Ovary (tissue), 9 donors: ENCODE results near the gene CACNA1D. TPM values are rescaled to one million over a fixed set of nuclear protein-coding genes. Genes with fewer than 3 reads are reported as not detected.

Source experiments
- DNase-seq, 5 donors: peaks; one replicate each; pipeline ENCODE4 v3.0.0-alpha.2; 2019 to 2020
- H3K27ac ChIP-seq, 2 donors: fragments of 200-600 bp; one replicate each; pipeline versions ENCODE4 v1.5.1 to v1.8.0; 2019 to 2022
- H3K27me3 ChIP-seq: fragments of 200-600 bp; one replicate; pipeline ENCODE4 v1.8.0; 2022
- H3K36me3 ChIP-seq: fragments of 200-600 bp; sonication (generic); one replicate; pipeline ENCODE4 v1.5.1; 2019
- H3K4me1 ChIP-seq: one replicate; pipeline ENCODE4 v1.8.1; 2013; ENCODE audit warnings: mild to moderate bottlenecking, moderate library complexity; ENCODE audit not compliant: insufficient read depth
- H3K4me3 ChIP-seq: fragments of 200-600 bp; sonication (generic); one replicate; pipeline ENCODE4 v1.5.1; 2017
- H3K9me3 ChIP-seq, 2 donors: fragments of 200-600 bp in 1 of 2; sonication (generic) in 1 of 2; one replicate each; pipeline versions ENCODE4 v1.5.1 to v1.8.1; 2013 to 2019; ENCODE audit warnings: mild to moderate bottlenecking in 1 of 2, moderate library complexity in 1 of 2
- EP300 ChIP-seq: sonication (generic); formaldehyde crosslinking; IDR thresholded peaks from one replicate; pipeline ENCODE4 v1.6.1; 2017; ENCODE audit warnings: antibody characterized with exemption
- POLR2A ChIP-seq: fragments of 450-650 bp; IDR thresholded peaks from one replicate; pipeline ENCODE4 v1.6.1; 2017; ENCODE audit warnings: antibody characterized with exemption, mild to moderate bottlenecking, moderate library complexity
- whole genome bisulfite sequencing, 3 donors: extraction: QIAGEN DNeasy Blood & Tissue Kit in 1 of 3; methylation state at CpG; one replicate each; pipeline versions ENCODE4 v1.1.5 to v1.1.7; 2013 to 2017; 5-methylcytosine and 5-hydroxymethylcytosine counted together
- intact Hi-C, 4 donors: fragments of 100-400 bp; cut with DNase I; formaldehyde crosslinking; loops; one replicate each; pipeline versions ENCODE4 v1.11.0 to v1.15.1; 2022 to 2023
- polyA plus RNA-seq, 2 donors: library from polyadenylated mRNA; stranded (reverse); fragments of 200-250 nt in 1 of 2; fragments of 350-450 nt in 1 of 2; fragmentation: Illumina TruSeq in 1 of 2; extraction: RNeasy Lipid Tissue Mini Kit (QIAGEN cat#74804) in 1 of 2; gene quantifications; one replicate each; pipeline ENCODE4 v1.2.3, GENCODE V29; 2013 to 2014
- total RNA-seq, 7 donors: library from RNA; depleted of rRNA in 2 of 7; stranded (reverse); fragments of >200 nt in 2 of 7; fragmentation: NEBNext Ultra II Directional in 3 of 7; extraction: Animal tissue kit (Norgen Biotek cat#: 25700) in 3 of 7; gene quantifications; one replicate each; pipeline versions ENCODE4 v1.1.0 to v1.2.4, GENCODE V29; 2016 to 2023
- TF ChIP-seq, protein P1 (sequence below), 3 donors: fragments of 450-650 bp in 2 of 3; fragments of 200-600 bp in 1 of 3; IDR thresholded peaks; one replicate each; pipeline versions ENCODE4 v1.5.1 to v1.8.0; 2016 to 2022; ENCODE audit warnings: antibody characterized with exemption in 3 of 3, mild to moderate bottlenecking in 1 of 3
- donor health status: DM: no; HTN: no; CAD: no; lungs with moderate emphysema.
- donor health status: DM: no; HTN: no; CAD: no.
- donor health status: Bipolar disorder and iron deficiency.
- donor health status: DM: yes; HTN: yes; CAD: no.
- donor health status: DM: no; HTN: no; CAD: no.
- donor health status: DM: yes; HTN: yes; CAD: no.

CACNA1D gene
- total and polyA plus RNA-seq, 9 donors: 0.23 to 9.3 (median 5.1) TPM

DNA sequence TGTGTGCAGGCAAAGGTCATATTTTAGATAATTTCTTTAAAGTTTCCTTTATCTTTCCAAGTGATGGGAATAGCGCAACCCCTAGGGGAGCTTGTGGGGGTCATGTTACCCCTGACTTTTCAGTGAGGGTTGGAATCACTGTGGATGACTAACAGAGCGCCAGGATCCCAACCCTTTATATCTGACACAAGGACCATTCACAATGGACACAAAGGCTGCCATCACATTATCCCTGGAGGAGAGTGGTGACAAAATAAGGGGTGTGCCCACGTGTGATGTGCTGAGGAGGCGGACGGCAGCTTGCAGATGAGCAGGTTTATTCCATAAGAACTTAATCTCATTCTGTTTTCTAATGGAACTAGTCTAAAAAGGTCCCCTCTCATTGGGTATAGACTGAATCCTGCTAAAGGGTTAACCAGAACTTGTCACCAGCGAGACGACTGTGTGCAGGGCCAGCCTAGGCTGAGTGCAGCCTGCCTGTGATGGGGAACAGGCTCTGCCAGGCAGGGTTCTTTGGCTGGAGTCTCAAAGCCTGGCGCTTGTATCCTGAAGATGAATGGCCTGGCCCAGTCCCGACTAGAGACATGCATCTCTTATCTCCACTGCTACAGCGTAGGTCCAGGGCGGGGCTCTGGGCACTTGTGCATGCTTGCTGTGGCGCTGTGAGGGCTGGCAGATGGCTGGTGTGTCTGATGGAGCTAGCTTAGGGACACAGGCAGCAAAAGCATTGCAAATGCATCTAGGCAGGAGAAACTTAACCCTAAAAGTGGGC, 301.6 kb downstream of the CACNA1D start:
- Histone ChIP-seq H3K4me1 (no peaks in the 10 kb centered on the region), H3K4me3 (no peak overlapping the region), H3K27me3 (no peaks in the 10 kb centered on the region), H3K36me3 (no peaks in the 10 kb centered on the region), H3K27ac (no peak overlapping the region), H3K9me3 (no peaks in the 10 kb centered on the region)
- WGBS, 3 donors: 56 to 61% (median 61%) methylated on average over 12 of the region's 12 CpGs
- DNase-seq: no peak
- intact Hi-C loops: no loop called here
- TF ChIP-seq, protein P1, sequence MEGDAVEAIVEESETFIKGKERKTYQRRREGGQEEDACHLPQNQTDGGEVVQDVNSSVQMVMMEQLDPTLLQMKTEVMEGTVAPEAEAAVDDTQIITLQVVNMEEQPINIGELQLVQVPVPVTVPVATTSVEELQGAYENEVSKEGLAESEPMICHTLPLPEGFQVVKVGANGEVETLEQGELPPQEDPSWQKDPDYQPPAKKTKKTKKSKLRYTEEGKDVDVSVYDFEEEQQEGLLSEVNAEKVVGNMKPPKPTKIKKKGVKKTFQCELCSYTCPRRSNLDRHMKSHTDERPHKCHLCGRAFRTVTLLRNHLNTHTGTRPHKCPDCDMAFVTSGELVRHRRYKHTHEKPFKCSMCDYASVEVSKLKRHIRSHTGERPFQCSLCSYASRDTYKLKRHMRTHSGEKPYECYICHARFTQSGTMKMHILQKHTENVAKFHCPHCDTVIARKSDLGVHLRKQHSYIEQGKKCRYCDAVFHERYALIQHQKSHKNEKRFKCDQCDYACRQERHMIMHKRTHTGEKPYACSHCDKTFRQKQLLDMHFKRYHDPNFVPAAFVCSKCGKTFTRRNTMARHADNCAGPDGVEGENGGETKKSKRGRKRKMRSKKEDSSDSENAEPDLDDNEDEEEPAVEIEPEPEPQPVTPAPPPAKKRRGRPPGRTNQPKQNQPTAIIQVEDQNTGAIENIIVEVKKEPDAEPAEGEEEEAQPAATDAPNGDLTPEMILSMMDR (IDR thresholded peaks at IDR 0.05): no peak
- no peak for TF ChIP-seq POLR2A
- no peak for TF ChIP-seq EP300

DNA sequence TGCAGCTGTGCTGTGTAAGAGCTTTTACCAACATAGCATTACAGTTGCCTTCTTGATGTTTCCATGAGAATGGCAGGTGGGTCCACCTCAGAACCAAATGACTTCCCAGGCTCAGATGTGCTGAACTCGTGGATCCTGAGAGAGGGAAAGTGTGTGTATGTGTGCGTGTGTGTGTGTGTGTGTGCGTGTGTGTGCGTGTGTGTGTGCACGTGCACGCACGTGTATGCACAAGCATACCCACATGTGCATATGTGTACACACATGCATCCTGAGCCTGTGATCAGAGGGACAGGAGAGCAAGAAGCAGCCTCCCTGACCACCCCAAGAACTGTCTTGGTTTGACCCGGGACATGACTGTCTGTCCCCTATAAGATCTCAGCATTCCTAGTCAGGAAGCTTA, 303.7 kb downstream of the CACNA1D start:
- no peak for DNase-seq
- Histone ChIP-seq H3K4me3 (no peak overlapping the region), H3K27me3 (no peaks in the 10 kb centered on the region), H3K9me3 (no peaks in the 10 kb centered on the region), H3K36me3 (no peaks in the 10 kb centered on the region), H3K27ac (no peak overlapping the region), H3K4me1 (no peaks in the 10 kb centered on the region)
- WGBS, 3 donors: 71 to 87% (median 85%) methylated on average over 8 of the region's 8 CpGs
- intact Hi-C loops: no loop called here
- no peak for TF ChIP-seq EP300

DNA sequence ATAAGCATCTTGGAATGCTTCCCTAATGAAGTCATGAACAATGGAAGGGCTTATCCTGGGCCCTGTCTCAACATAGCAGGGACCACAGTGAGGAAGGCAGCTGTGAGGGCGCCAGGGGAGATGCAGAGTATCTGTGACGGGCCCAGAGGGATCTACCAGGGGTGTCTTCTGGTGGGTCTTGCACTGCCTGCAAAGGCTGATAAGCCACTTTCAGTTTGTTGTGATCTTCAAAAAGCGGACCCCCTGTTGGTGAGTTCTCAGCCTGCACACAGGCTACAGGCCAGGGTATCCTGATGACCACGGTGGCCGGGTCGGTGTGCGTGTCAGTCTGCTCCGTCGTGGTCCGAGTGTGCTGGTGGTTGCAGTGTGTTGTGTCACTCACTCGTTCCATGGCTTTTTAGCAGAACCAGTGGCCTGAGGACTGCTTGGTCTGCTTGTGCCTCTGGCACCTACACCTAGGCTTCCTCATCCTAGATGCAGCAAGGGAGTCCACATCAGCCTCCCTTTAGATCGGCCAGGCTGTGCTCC, 305.0 kb downstream of the CACNA1D start:
- Histone ChIP-seq H3K9me3 (no peaks in the 10 kb centered on the region), H3K27ac (no peak overlapping the region), H3K27me3 (no peaks in the 10 kb centered on the region), H3K36me3 (no peaks in the 10 kb centered on the region), H3K4me1 (no peaks in the 10 kb centered on the region), H3K4me3 (no peak overlapping the region)
- TF ChIP-seq POLR2A: no peak
- no peak for TF ChIP-seq EP300
- TF ChIP-seq, protein P1 (IDR thresholded peaks at IDR 0.05): no peak
- no peak for DNase-seq
- WGBS, 3 donors: 92 to 98% (median 97%) methylated on average over 12 of the region's 12 CpGs
- intact Hi-C loops: no loop called here

DNA sequence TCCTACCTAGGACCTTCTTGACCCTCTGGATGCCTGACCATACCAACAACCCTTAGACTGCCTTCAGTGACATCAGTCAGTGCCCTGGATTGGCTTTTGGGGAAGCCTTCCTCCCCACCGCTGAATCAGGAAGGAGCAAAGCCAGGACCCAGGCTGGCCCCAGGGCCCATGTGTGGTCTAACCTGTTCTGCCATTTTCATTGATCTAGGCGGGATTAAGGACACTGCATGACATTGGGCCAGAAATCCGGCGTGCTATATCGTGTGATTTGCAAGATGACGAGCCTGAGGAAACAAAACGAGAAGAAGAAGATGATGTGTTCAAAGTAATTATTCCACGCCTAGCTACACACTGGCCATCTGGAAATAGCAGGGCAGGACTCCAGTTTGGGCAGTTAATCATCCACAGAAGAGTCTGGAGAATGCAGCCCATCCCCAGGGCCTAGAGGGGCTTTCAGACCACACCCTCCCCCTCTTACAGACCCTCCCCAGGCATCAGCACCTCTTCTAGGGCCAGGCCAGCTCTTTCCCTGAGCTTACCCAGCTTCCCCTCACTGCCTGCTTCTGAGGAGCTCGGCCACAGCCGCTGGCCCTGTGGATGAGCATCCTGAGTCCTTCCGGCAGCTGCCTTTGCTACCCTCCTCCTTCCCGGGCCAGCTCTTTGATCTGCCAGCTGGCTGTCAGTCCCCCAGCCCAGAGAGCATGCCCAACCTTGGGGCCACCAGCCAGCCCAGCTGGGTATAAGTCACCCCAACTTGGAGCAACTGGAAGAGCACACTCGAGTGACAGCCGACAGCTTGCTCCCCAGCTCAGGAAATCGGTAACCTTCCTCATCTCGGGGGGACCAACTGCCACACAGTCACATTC, 305.9 kb downstream of the CACNA1D start:
- intact Hi-C loops: no loop called here
- no peak for DNase-seq
- TF ChIP-seq EP300: no peak
- no peak for TF ChIP-seq POLR2A
- TF ChIP-seq, protein P1 (IDR thresholded peaks at IDR 0.05): no peak
- 76 to 79% (median 79%) methylated on average over 16 of the region's 16 CpGs for WGBS, 3 donors
- no peaks in the 10 kb centered on the region for H3K36me3 ChIP-seq
- H3K9me3 ChIP-seq: no peaks in the 10 kb centered on the region
- no peaks in the 10 kb centered on the region for H3K27me3 ChIP-seq
- H3K27ac ChIP-seq: no peak overlapping the region
- H3K4me1 ChIP-seq: no peaks in the 10 kb centered on the region
- H3K4me3 ChIP-seq: no peak overlapping the region
